ENCODE data around the gene BRD1.

The BRD1 gene

GRCh38 chr22:49800408-49801238 lies 27.1 kb downstream of the BRD1 start:
- DNase-seq = no peak

DNA sequence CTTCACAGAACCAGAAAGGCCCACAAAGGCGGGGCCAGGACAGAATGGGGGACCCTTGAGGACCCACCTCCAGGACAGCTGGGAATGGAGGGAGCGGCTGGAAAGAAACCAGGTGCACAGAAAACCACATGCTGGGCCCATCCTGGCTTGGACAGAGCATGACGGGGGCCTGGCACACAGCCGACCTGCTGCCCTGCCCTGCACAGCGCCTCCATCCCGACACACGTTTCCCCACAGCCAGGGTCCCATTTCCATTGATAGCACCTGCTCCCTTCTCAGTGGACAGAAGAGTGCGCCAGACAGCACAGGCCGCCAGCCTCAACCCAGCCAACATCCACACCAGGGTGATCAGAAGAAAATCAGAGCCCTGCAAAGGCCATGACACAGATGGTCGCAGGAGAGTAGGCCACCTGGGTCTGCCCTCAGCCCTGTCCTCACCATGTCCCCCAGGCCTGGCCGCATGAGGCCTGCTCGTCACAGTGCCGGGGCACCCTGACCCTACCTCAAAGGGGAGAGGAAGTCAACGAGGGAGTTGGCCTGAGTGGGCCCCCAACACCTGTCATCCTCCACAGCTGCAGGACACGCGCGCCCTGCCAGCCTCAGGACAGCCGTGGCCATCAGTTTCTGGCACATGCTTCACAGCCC lies 28.1 kb downstream of the BRD1 start:
- DNase-seq = no peak

GRCh38 chr22:49798486-49799151 lies 29.1 kb downstream of the BRD1 start:
- no peak for DNase-seq

DNA sequence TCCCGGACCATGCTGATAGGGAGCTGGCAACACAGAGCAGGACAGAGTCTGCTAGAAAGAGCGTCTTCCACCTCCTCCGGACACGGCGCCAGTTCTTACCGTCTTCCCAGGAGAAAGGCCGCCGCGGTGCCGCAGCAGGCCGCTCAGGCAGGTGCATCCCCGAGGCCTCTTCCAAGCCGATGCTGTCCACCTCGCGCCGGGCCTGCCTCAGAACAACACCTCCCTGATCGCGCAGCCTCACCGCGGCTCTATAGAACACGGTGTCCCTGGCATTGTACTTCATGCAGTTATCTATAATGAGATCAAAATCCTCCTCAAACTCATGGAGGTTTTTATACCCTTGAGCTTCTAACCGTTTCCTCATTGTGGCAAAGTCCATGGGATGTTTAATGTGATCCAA lies 30.0 kb downstream of the BRD1 start:
- DNase-seq = no peak

DNA sequence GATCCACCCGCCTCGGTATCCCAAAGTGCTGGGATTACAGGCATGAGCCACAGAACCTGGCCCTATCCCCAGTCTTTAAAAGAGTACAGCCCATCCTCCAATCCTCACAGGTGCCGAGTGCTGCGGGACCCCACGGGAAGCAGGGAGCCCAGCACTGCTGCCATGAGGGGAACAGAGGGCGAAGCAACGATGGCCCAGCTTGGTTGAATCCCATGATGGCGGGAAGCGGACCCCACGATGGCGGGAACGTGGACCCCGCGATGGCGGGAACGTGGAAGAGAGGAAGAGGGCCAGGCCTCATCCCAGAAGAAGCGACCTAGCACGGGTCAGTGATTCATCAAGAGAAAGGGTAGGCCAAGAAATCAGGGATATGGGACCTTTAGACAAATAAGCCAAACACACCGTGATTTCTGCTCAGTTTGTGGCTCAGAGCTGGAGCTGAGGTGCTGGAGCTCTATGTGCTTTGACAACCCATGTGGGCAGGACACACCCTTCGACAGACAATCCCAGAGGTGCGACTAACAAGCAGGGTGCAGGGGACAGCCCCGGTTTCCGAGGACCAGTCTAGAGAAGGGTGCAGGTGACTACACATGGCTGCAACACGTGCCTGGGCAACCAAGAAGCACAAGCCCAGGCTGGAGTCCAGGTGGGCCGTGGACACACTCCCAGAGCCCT lies 30.9 kb downstream of the BRD1 start:
- no peak for DNase-seq

- no peak for DNase-seq
Observed at GRCh38 chr22:49795521-49795920, 32.2 kb downstream of the BRD1 start.

DNA sequence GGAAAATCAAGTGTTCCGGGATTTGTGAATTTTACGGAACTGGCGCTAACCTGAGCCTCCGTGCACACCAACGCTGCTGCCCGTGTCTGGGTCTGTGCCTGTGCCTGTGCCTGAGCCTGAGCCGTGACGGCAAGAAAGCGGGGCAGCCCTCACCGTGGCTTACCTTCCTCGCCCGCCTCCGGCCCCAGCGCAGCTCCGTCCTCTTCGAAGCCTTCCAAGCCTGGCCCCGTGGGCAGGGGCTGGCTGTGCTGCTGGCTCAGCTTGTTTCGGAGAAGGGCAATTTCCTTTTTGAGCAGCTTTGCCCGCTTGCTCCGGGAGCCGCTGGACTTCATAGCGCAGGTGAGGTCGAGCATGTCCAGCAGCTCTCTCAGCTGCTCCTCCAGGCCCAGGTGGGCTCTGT lies 33.8 kb downstream of the BRD1 start:
- DNase-seq = no peak

GRCh38 chr22:49793296-49793695 lies 34.4 kb downstream of the BRD1 start:
- DNase-seq = peak; percentile 35

DNA sequence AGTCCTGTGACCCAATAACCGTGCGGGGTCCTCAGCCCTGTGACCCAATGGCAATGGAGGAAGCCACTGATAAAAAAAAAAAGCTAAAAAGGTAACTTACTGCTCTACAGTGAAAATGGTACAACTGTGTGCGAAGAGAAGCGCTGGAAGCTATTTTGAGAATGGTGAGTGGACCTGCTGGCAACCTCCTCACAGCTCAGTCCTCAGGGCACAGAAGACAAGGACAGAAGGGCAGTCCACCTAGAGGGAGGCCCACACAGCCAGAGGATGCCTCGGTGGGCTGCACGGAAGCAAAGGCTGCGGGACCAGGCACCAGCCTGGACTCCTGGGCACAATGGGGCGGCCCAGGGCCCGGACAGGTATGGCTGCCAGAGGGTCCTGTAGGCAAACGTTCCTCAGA lies 35.6 kb downstream of the BRD1 start:
- peak; percentile 6 for DNase-seq

GRCh38 chr22:49791682-49792081 lies 36.0 kb downstream of the BRD1 start:
- DNase-seq = peak; percentile 6

- no peak for DNase-seq
Observed at GRCh38 chr22:49790912-49791311, 36.8 kb downstream of the BRD1 start.

DNA sequence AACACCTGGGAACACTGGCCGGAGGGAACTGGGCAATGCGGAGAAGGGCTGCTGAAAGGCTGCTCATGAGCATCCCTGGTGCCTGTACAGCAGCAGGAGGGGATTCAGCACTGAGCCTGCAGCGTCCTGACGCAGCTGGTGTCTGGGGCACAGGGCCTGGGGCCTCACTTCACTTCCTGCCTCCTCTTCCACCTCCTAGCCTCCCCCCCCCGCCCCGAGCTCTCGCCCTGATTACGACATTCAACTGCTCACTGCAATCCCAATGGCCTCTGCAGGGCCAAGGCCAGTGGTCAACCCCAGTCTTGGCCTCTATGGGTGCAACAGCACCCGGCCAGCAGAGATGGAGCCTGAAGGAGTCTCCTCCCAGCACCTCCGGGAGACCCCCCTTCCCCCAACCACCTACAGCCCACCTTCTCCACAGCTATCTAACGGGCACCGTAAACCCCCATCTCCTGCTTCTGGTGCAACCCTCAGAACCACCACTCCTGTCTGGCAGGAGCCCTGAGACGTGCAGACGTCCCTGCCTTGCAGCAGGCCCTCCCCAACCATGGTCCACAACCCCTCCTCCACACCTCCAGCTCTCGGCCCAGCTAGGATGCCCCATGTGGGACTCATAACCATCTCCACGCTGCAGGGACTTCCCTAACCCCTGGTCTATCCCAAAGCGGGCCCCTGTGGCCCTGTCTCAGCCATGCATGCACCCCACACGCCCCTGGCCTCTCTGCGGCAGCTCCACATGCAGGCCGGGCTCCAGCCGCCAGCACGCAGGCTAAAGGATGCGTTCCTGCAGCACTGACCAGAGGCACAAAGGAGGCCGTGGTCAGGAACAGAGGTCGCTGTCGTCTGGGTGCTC lies 38.2 kb downstream of the BRD1 start:
- peak; percentile 39 for DNase-seq

DNA sequence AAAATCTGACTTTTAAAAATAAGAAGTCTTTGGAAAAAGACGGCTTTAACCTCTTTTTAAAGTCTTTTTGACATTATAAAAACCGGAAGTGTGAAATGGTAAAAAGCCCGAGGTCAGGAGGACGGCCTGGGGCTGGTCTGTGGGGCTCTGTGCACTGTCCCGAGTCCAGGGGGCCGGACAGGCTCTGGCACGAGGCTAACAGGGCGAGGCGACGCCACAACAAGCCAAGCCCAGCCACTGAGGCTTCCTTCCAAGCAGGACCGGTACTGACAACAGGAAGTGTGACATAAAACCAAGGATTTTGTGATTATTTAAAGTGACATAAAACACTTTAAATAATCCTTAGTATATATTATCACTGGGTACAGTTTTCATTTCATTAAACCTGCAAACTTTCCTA lies 39.2 kb downstream of the BRD1 start:
- peak; percentile 43 for DNase-seq

GRCh38 chr22:49787861-49788260 lies 39.8 kb downstream of the BRD1 start:
- no peak for DNase-seq

DNA sequence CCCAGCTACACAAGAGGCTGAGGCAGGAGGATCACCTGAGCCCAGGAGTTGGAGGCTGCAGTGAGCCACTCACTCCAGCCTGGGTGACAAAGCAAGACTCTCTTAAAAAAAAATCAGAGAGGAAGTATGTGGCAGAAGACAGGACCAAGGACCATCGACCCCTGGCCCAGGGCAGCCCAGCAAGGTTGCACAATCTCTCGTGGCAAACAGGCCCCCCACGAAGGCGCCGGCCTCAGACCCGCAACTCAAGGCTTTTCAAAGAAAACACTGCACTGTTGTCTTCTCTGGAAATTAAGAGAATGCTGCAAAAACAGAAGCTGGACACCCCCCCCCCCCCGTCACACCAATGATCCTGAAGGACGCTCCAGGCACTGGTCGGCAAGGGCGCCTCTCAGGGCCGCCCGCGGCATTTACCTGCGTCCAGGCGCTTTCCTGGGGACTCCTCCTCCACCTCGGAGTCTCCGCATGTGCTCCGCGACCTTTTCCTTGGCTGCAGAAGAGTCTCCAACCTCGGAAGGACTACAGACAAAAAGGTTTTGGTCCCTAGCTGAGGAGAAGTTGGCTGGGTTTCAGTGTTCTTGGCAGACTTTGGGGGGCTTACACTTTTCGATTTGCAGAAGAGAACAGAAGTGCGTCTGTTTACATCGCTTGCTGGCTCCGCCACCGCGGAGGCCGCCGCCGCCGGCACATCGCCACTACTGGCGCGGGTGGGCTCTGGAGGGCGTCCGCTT lies 40.5 kb downstream of the BRD1 start:
- DNase-seq = peak; percentile 18

- DNase-seq = no peak
Observed at GRCh38 chr22:49785841-49786471, 41.7 kb downstream of the BRD1 start.

- DNase-seq = no peak
Observed at GRCh38 chr22:49785046-49785521, 42.6 kb downstream of the BRD1 start.

DNA sequence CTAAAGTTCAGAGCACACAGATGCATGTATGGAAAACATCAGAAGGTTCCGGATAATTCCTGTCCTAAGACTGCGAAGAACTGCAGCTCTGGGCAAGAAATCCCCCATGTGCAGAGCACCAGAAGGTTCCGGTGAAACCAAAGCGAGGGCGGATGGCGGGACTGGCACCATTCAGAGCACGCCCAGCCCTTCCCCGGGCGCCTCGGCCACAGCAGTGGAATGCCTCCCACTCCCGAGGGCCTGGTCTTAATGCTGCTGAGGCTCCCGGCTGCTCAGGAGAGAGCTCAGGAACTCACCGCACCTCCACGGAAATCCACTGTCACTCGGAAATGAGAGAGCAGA lies 43.1 kb downstream of the BRD1 start:
- no peak for DNase-seq

GRCh38 chr22:49783926-49784629 lies 43.6 kb downstream of the BRD1 start:
- DNase-seq = peak; percentile 15

GRCh38 chr22:49783036-49783746 lies 44.5 kb downstream of the BRD1 start:
- DNase-seq = peak; percentile 2
